PC-9 (cell line): ENCODE measurements around the gene LHX8. TPM values are rescaled to one million over a fixed set of nuclear protein-coding genes. Genes with fewer than 3 reads are reported as not detected.

Source experiments
- BruUV-seq: library from RNA; stranded (reverse); fragments of 400-500 nt; replicated peaks from 2 replicates; lab custom pipeline; 2021; lab: Mats Ljungman, UMichigan
- CTCF ChIA-PET: fragments of 300-600 bp; sonication (Branson Sonifier 250); formaldehyde crosslinking; loops from one replicate; lab custom pipeline; 2022; ENCODE audit warnings: antibody characterized with exemption; lab: Charles Lee
- POLR2A ChIA-PET: fragments of 300-600 bp; sonication (Branson Sonifier 250); formaldehyde crosslinking; loops from one replicate; lab custom pipeline; 2022; ENCODE audit warnings: antibody characterized with exemption; ENCODE audit not compliant: unreplicated experiment; lab: Charles Lee
- DNase-seq, 2 experiments: peaks; one replicate each; pipeline versions ENCODE4 v3.0.0 to v3.0.0-alpha.2; 2015 to 2022; ENCODE audit warnings: mixed read lengths in 1 of 2
- H2AFZ ChIP-seq: fragments of 200-600 bp; sonication (generic); 2 replicates; pipeline ENCODE4 v1.8.1; 2017; ENCODE audit warnings: antibody characterized with exemption
- H3F3A ChIP-seq: fragments of 200-600 bp; sonication (generic); 2 replicates; pipeline ENCODE4 v1.8.1; 2017; ENCODE audit warnings: antibody characterized with exemption, mild to moderate bottlenecking, low read depth; ENCODE audit not compliant: insufficient read depth
- H3K27ac ChIP-seq: fragments of 200-600 bp; sonication (generic); 2 replicates; pipeline ENCODE4 v1.6.1; 2016; ENCODE audit warnings: mixed run types
- H3K27me3 ChIP-seq: fragments of 200-600 bp; sonication (generic); 2 replicates; pipeline ENCODE4 v1.6.1; 2016; ENCODE audit warnings: low read depth, mixed run types; ENCODE audit not compliant: insufficient read depth
- H3K36me3 ChIP-seq: fragments of 200-600 bp; sonication (generic); 2 replicates; pipeline ENCODE4 v1.6.1; 2016; ENCODE audit warnings: low read depth, mixed run types
- H3K4me1 ChIP-seq: fragments of 200-600 bp; sonication (generic); replicated peaks from 2 replicates; pipeline ENCODE4 v1.6.1; 2016; ENCODE audit warnings: mixed run types; ENCODE audit not compliant: insufficient read depth
- H3K4me2 ChIP-seq: fragments of 200-600 bp; sonication (generic); 2 replicates; pipeline ENCODE4 v1.6.1; 2017; ENCODE audit warnings: mixed run types
- H3K4me3 ChIP-seq: fragments of 200-600 bp; sonication (generic); 2 replicates; pipeline ENCODE4 v1.6.1; 2016; ENCODE audit warnings: mixed run types
- H3K79me2 ChIP-seq: fragments of 200-600 bp; sonication (generic); 2 replicates; pipeline ENCODE4 v1.6.1; 2017; ENCODE audit warnings: low read depth, mixed run types
- H3K9me2 ChIP-seq: fragments of 200-600 bp; sonication (generic); 2 replicates; pipeline ENCODE4 v1.8.1; 2017; ENCODE audit warnings: mild to moderate bottlenecking; ENCODE audit not compliant: insufficient read depth
- H3K9me3 ChIP-seq: fragments of 200-600 bp; sonication (generic); 2 replicates; pipeline ENCODE4 v1.8.1; 2016; ENCODE audit warnings: low read depth; ENCODE audit not compliant: insufficient read depth
- H4K20me1 ChIP-seq: fragments of 200-600 bp; sonication (generic); 2 replicates; pipeline ENCODE4 v1.8.1; 2017; ENCODE audit not compliant: insufficient read depth
- EZH2 ChIP-seq: fragments of 200-600 bp; sonication (generic); IDR thresholded peaks from 2 replicates; pipeline ENCODE4 v1.8.0; 2017; ENCODE audit warnings: antibody characterized with exemption, low read depth
- intact Hi-C: fragments of 100-400 bp; cut with micrococcal nuclease; formaldehyde crosslinking; loops from one replicate; pipeline ENCODE4 v1.10.0; 2022; ENCODE audit not compliant: unreplicated experiment
- total RNA-seq: library from RNA; stranded (reverse); gene quantifications from 2 replicates; pipeline ENCODE4 v1.2.3, GENCODE V29; 2021
- TF ChIP-seq, protein P1 (sequence below): fragments of 200-600 bp; sonication (generic); conservative IDR thresholded peaks from 2 replicates; pipeline ENCODE4 v1.6.1; 2017; ENCODE audit warnings: mixed run types, antibody characterized with exemption, mild to moderate bottlenecking, moderate library complexity

The LHX8 gene
- total RNA-seq, 1 experiment from 2014 or later = not detected

DNA sequence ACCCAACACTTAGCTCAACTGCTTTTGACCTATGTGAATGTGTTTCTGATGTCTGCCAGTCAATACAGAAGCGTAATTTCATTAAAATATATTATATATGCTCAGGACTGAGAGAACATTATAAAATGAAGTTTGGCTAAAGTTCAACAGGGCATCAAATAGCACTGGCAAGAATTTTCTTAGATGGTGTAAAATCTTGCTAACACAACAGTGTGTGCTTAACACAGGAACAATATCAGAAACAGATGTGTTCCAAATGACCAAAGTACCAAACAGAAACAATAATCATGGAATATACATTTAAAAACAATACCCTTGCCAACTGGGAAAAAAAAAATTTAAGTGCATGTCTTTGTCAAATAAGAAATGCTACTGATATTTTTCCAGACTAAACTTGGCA lies 10.4 kb upstream of the LHX8 start:
- Histone ChIP-seq H3K79me2 (no peaks in the 10 kb centered on the region), H3K4me1 (no peaks in the 10 kb centered on the region), H3K27ac (no peak overlapping the region), H3K9me2 (no peaks in the 10 kb centered on the region), H2AFZ (no peak overlapping the region), H3K27me3 (peaks cover 11% of the 10 kb centered on the region; the same call in 1 of the 2 replicates), H3K4me2 (no peak overlapping the region), H3K36me3 (no peaks in the 10 kb centered on the region), H3K9me3 (no peaks in the 10 kb centered on the region; the same call in 1 of the 2 replicates), H4K20me1 (no peaks in the 10 kb centered on the region), H3K4me3 (no peak overlapping the region), H3F3A (no peaks in the 10 kb centered on the region)
- POLR2A ChIA-PET = interaction anchor here (0.6 kb wide), 1 partner anchor 505 kb away, joined by 4 read pairs; no protein-coding TSS in a partner anchor
- intact Hi-C loops = no loop called here
- no peak for DNase-seq
- CTCF ChIA-PET = no interaction called here
- TF ChIP-seq, protein P1, sequence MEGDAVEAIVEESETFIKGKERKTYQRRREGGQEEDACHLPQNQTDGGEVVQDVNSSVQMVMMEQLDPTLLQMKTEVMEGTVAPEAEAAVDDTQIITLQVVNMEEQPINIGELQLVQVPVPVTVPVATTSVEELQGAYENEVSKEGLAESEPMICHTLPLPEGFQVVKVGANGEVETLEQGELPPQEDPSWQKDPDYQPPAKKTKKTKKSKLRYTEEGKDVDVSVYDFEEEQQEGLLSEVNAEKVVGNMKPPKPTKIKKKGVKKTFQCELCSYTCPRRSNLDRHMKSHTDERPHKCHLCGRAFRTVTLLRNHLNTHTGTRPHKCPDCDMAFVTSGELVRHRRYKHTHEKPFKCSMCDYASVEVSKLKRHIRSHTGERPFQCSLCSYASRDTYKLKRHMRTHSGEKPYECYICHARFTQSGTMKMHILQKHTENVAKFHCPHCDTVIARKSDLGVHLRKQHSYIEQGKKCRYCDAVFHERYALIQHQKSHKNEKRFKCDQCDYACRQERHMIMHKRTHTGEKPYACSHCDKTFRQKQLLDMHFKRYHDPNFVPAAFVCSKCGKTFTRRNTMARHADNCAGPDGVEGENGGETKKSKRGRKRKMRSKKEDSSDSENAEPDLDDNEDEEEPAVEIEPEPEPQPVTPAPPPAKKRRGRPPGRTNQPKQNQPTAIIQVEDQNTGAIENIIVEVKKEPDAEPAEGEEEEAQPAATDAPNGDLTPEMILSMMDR = no peak
- no peak for TF ChIP-seq EZH2
- BruUV-seq = no TSS peak

DNA sequence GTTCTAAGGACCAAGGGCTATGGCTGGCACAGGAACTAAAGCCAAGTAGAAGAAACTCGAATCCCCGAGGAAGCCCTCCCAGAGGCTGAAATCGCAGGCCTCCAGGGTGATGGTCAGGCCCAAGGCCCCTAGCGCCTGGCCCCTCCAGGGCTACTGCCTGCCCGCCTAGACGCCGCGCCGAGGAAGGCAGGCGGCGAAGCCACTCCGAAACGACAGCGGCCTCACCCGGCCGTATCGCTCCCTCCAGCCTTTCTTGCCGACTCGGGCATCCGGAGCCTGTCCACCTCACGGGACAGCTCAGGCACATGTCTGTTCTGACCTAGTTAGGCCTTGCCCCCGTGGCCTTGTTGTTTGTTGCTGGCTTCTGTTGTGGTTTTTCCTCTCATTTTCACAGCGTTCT lies 9.7 kb upstream of the LHX8 start:
- Histone ChIP-seq H3K9me2 (no peaks in the 10 kb centered on the region), H3K79me2 (no peaks in the 10 kb centered on the region), H3K4me1 (no peaks in the 10 kb centered on the region), H3K9me3 (no peaks in the 10 kb centered on the region), H3K27me3 (peaks cover 18% of the 10 kb centered on the region; the same call in 1 of the 2 replicates), H3F3A (no peaks in the 10 kb centered on the region), H4K20me1 (no peaks in the 10 kb centered on the region), H3K36me3 (no peaks in the 10 kb centered on the region), H3K27ac (no peak overlapping the region), H3K4me2 (no peak overlapping the region), H3K4me3 (no peak overlapping the region), H2AFZ (no peak overlapping the region)
- POLR2A ChIA-PET = no interaction called here
- CTCF ChIA-PET = no interaction called here
- intact Hi-C loops = no loop called here
- no peak for DNase-seq
- no peak for TF ChIP-seq EZH2
- BruUV-seq = no TSS peak

DNA sequence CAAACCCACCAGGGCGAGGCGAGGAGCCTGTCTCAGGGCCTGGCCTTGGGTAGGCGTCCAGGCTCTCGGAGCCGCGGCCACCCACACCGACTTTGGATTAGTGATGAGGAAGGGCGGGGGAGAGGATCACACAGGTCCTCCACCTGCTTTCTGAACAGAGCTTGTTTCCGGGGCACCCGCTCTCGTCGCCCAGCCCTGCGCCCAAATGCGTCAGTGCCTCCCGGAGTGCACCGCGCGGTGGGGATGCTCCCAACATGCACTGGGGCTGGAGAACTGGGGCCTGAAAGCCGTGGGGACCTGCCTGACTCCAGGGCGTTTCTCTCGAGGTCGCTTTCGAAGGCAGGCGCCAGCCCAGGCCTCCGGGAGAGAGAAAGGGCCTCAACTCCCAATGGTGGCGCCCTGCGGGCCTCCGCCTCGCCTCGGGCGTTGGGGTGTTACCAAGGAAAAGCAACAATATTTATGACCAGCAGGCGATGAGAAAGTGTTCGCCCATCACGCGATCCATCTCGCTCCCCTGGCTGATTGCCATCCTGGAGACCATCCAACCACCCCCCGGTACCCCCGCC lies 8.9 kb upstream of the LHX8 start:
- H3K4me3 ChIP-seq = no peak overlapping the region
- H3K27me3 ChIP-seq = peaks cover 24% of the 10 kb centered on the region; the same call in 1 of the 2 replicates
- intact Hi-C loops = no loop called here

More for the DNA sequence above, 8.9 kb upstream of the LHX8 start:
- no TSS peak for BruUV-seq
- no peaks in the 10 kb centered on the region for H3K9me3 ChIP-seq
- no peaks in the 10 kb centered on the region for H4K20me1 ChIP-seq
- H3K9me2 ChIP-seq = no peaks in the 10 kb centered on the region
- ChIA-PET POLR2A (no interaction called here), CTCF (interaction anchor here (0.6 kb wide), 1 partner anchor 71 kb away, joined by 4 read pairs; no protein-coding TSS in a partner anchor)
- H3K4me2 ChIP-seq = no peak overlapping the region
- no peak overlapping the region for H3K27ac ChIP-seq
- H3K4me1 ChIP-seq = no peaks in the 10 kb centered on the region
- H3K79me2 ChIP-seq = no peaks in the 10 kb centered on the region
- no peak for DNase-seq
- no peaks in the 10 kb centered on the region for H3K36me3 ChIP-seq
- H3F3A ChIP-seq = no peaks in the 10 kb centered on the region
- TF ChIP-seq, protein P1 = no peak
- TF ChIP-seq EZH2 = no peak
- no peak overlapping the region for H2AFZ ChIP-seq
